DMS53 (cell line): ENCODE results near the gene STX3.
"Not testable (repeated sequence)": the region's sequence is repeated elsewhere in the genome, so short reads cannot be mapped to it uniquely, and the experiment has no call there.

Experiments used
- DNase-seq: peaks from one replicate; lab custom pipeline; 2025; lab: John Stamatoyannopoulos, UW

Gene STX3

GRCh38 chr11:59842316-59842715 lies 87.1 kb downstream of the STX3 start:
- no peak for DNase-seq

GRCh38 chr11:59845399-59845798 lies 90.2 kb downstream of the STX3 start, which contains the start of gene CBLIF:
Gene CBLIF (minus strand): TSS chr11:59845499. CDS start chr11:59845453, 46 bp downstream.
- DNase-seq, result no peak

DNA sequence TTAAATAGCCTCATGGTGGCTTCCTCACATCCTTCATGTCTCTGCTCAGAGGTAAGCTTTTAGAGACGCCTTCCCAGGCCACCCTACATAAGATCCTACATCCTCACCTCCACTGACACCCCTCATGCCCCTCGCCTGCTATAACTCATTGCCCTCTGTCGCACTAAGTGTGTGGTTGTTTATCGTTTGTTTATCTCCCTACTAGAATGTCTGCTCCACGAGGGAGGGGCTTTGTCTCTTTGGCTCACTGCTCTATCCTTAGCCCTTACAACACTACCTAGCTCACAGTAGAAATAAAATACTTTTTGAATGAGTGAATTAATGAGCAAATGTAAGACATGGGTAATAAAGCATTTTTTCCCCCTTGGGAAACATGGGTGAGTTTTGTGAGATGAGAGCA lies 91.4 kb downstream of the STX3 start:
- DNase-seq, result no peak

DNA sequence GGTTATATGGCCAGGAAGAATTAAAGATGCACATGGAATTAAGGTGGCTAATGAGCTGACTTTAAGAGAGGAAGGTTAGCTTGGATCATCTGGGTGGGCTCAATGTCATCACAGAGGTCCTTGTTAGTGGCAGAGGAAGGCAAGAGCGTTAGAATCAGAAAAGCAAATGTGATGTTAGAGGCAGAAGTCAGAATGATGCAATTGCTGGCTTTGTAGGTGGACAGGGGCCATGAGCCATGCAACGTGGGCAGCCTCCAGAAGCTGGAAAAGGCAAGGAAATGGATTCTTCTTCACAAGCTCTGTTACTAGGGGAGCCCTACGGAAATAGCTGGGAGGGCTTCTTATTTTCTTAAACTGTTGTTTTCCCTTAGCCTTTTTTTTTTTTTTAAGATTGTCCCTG lies 92.5 kb downstream of the STX3 start:
- no peak for DNase-seq

DNA sequence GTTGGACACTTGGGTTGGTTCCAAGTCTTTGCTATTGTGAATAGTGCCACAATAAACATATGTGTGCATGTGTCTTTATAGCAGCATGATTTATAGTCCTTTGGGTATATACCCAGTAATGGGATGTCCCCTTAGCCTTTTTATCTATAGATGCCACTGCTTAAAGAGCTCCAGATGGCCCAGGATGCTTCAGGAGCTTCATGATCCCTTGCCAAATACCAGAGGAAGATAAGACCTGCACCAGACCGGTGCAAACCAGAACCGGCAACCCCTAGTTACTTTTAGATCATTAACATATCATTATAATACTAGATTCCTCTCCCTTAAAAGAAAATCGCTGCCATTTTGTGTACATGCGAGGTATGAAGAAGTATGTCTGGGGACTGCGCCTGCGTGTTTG lies 93.3 kb downstream of the STX3 start:
- DNase-seq, result not testable (repeated sequence)

- peak; percentile 2 for DNase-seq
Observed at GRCh38 chr11:59849129-59849528, 94.0 kb downstream of the STX3 start.

- DNase-seq, result not testable (repeated sequence)
Observed at GRCh38 chr11:59849551-59849950, 94.4 kb downstream of the STX3 start.

- DNase-seq, result not testable (repeated sequence)
Observed at GRCh38 chr11:59851416-59851815, 96.2 kb downstream of the STX3 start.

- no peak for DNase-seq
Observed at GRCh38 chr11:59854871-59855270, 99.7 kb downstream of the STX3 start.
